Measurements from ENCODE around the gene FAM171A2.

The FAM171A2 gene

DNA sequence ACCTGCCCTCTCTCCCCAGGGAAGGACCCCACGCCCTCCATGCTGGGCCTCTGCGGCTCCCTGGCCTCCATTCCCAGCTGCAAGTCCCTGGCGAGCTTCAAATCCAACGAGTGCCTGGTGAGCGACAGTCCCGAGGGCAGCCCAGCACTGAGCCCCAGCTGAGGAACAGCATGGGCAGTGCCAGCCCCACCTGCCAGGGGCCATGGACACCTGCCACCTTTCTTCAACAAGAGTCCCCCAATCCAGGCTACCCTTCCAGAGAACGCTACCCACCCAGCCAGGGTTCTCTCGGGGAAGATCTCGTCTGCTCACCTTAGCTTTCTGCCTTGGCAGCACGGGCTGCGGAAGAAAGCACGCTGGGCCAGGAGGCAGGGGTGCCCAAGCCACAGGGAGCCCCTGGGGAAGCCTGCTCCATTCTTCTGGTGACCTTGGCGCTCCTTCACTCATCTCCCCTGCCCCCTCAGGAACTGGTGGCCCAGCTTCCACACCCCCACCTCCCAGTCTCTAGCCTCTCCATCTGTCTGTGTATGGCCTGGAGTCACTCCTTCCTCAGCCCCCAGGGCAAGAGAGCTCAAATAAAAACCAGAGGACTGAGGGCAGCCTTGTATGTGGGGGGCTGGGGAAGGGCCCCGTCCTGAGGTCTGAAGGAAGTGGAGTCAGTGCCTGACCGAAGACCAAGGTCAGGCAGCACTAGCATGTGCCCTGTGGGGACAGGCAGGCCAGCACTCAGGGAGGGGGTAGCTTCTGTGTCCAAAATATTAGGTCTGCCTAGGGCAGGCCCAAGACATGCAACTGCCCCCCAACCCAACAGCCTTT is 45.4 kb downstream of the FAM171A2 start:
- no peak for DNase-seq

DNA sequence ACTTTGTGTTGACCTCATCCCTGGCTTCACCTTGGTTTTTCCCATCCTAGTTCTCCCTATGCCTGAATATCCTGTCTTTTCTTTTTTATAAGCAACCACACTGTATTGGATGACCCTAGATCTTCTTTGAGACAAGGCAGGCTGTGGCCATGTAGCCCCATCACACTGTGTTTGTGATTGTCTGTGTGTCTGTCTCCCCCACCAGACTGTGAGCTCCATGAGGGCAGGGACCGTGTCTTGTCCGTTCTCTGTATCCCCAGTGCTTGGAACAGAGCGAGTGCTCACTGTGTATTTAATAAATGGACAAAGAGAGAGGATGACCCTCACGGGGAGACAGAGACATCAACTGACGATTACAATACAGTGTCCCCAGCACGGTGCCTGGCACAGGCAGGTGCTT is 46.1 kb downstream of the FAM171A2 start:
- no peak for DNase-seq

DNA sequence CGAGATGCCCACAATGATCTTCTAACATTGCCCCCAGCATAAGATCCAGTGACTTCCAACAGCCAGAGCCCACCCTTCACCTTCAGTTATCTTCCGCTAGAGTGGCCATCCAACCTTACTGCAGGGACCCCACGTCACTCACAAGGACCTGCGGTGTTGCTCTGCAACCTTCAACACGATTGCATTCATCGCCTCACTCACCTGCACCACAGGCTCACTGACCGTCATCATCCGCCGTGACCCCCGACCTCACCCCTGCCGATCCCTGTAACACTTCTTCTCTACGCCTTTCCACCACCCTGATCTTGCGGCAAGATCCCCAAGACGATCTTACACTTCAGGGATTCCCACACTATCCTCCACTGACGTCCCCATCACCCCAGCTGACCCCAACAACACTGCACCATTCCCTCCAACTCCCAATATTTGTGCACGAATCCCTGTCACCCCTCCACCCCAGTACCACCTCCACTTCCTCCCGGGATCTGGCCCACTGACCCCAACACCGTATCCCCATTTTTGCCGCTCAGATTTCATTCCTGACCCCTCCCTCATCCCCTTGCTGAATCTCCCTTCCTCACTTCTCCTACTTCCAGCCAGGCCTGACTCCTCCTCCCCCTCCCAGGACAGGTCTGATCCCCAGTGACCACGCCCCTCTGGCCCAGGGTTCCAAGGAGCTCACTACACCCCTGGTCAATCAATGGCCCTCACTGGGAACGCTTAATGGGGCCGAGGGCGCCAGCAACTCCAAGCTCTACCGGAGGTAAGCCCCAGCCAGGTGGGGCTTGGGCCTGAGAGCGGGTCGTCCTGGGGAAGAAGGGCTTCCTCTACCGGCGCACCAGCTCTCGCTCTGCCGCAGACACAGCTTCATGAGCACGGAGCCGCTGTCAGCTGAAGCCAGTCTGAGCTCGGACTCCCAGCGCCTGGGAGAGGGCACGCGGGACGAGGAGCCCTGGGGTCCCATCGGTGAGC is 47.6 kb downstream of the FAM171A2 start:
- no peak for DNase-seq

DNA sequence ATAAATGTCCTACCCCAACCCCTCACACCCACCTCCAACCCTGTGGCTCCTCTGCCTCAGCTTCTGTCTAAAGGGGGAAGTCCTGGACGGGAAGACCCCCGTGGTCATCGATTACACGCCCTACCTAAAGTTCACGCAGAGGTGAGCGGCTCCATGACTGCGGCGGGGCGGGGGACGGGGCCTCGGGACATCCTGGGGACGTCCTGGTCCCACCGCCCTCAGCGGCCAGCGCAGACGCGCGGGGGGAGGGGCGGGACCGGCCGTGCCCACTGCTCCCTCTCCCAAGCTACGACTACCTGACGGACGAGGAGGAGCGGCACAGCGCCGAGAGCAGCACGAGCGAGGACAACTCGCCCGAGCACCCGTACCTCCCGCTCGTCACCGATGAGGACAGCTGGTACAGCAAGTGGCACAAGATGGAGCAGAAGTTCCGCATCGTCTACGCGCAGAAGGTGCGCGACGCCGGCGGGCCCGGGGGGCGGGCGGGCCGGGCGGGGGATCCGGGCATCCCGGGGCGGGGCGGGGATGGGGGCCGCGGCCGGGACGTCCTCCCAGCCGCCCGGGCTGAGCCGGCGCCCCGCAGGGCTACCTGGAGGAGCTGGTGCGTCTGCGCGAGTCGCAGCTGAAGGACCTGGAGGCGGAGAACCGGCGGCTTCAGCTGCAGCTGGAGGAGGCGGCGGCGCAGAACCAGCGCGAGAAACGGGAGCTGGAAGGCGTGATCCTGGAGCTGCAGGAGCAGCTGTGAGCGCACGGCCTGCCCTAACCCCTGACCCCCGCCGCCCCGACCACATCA is 48.6 kb downstream of the FAM171A2 start:
- no peak for DNase-seq

DNA sequence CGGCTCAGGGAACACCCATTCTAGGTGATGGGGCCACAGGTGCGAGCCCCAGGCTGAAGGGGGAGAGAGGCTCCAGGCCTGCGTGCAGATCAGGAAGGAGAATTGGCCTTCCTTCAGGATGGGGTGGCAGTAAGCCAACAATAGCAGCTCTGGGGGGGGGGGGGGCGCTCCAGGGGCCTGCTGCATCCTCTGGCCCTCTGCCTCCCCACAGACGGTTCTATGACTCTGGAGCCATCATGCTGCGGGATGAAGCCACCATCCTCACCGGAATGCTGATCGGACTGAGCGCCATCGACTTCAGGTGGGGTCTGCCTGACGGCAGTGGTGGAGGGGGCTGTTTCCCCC is 49.2 kb downstream of the FAM171A2 start:
- no peak for DNase-seq

DNA sequence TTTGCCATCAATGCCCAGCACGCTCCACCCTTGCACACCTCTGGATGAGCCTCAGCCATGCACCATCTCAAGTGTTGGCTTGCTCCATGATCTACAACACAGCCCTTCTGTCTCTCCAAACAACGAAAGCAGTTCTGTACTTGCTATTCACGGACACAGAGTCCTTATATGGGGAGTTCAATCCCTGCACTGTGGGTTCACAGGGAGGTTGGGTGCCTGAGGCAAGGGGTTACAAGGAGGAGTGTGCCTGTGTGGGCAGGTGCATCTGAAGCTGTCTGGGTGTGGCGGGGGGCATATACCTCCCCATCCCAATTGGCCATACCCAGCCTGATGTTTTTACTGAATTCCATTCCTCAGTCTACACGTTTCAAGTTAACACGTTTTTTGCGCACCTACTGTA is 49.6 kb downstream of the FAM171A2 start:
- no peak for DNase-seq

DNA sequence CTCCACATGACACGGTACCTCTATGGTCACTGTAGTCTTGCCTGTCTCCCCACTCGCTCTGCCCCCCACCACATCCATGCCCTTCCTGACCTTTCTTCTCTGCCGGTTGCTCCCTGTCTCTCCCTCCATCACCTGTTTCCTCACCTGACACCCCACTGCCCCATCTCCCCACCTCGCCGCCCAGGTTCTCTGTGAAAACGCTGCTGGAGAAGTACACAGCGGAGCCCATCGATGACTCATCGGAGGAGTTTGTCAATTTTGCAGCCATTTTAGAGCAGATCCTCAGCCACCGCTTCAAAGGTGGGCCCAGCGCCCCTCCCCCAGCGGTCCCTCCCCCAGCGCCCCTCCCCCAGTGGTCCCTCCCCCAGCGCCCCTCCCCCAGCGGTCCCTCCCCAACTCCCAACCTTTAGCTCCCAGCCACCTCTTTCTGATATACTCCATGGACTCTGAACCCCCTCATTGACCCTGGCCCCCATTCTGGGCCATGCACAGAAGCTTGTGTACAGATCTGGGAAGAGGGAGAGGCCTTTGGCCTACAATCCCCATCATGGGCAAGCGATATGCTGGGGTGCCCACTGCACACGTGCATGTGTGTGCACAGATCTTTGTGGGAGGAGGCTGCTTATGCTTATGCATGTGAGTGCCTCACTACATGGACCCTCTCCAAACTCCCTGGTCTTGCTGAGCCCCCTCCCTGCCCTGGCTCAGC is 51.1 kb downstream of the FAM171A2 start:
- no peak for DNase-seq

DNA sequence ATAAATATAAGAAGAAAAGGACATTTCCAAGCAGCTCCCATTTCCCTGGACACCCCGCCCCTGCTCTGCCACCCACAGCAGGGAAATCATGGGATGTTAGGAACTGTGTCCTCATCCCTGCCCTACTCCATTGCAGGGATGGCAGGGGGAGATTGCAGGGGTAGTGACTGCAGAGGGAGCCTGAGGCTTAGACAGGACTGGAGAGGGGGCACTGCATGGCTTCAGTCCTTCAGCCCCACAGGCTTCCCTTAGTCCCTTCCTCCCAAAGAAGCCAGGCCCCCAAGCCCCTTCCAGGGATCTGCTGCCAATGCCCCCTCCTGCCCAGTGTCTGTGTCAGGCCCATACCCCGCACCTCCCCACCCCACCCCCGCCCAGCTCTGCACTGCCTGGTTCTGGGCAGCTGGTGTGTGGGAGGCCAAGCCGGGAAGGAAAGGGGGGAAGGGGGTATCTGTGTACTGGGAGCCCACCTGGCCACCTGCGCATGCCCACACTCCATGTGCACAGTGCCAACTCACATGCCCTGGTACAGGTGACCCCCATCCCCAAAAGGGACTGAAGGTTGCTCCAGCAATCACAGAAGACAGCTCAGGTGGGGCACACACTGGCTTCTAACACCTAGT is 52.0 kb downstream of the FAM171A2 start:
- DNase-seq: no peak

DNA sequence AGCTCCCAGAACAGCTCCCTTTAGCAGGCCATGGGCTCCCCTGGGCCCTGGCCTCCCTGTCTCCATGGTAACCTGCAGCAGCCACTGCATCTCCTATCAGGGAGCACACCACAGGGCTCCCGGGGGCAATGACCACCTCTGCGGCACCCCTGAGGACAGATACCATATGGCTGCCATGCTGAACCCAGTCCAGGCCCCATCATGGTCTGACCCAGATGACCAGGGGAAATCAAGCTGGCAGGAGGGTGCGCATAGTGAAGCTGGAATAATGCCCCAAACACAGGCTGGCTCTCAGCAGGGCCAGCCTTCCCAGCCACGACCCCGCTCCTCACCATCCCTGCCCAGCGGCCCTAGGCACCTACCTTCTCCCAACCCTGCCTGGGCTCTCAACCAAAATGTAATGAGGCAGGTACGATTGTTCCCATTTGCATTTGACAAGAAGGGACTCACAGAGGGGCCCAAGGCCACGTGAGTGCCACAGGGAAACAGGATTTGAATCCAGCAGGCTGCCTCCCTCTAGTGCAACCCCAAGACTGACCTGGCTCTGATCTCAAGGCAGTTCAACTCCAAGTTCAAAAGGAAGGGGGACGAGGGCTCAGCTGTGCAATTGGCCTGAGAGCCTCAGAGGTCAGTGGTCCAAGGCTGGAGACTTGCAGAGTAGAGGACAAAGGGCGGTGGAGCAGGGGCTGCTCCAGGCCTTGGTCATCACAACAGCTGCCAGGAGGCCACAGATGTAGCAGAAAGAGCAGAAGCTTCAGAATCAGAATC is 52.9 kb downstream of the FAM171A2 start:
- no peak for DNase-seq

DNA sequence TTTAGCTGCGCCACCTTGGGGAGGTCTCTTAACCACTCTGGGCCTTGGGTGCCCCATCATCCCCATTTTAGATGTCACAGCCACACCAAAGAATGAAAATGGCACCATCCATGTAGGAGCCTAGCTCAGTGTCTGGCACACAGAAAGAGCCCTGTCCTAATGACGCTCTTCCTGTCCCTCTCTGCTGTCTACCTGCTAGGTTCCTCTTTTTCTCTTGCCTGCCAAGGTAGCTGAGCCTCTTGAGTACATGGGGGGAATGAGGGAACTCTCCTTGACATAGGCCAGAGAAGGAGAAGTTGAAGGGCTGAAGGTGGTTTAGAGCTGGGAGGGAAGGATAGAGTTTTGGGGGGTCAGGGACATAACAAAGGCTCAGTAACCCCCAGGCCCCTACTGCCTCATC is 53.5 kb downstream of the FAM171A2 start:
- no peak for DNase-seq

DNA sequence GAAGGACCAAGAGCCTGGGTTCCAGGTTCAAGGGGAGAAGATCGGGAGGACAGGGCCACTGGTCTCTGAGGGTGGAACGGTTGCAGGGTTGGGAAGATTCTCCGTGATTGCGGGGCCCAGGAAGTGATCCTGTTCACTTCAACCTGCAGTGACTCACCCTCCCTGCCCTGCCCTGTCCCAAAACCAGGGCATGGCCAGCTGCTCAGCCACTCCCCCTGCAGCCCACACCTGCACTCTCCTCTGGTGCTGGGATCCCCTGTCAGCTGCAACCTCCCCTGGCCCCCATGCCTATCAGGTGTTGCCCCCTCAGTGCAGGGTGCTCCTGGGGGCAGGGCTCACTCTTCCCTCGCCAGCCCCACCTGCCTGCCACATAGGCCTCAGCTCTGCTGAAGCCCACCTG is 54.2 kb downstream of the FAM171A2 start:
- no peak for DNase-seq

DNA sequence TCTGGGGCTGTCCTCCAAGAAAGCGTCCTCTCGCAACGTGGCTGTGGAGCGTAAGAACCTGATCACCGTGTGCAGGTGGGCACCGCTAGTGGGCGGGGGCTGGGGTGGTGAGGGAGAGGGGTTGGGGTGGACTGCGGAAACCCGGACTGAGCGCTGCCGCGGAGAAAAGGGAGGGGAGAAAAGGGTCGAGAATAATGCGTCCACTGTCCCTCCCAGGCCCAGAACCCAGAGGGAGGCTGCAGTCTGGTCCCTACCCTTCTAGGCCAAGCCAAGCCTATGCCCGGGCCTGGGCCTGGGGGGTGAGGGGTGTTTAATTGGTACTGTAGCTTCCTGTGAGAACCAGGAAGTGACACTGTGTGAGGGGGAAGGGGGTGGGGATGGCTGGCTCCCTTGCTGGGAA is 54.8 kb downstream of the FAM171A2 start:
- no peak for DNase-seq

DNA sequence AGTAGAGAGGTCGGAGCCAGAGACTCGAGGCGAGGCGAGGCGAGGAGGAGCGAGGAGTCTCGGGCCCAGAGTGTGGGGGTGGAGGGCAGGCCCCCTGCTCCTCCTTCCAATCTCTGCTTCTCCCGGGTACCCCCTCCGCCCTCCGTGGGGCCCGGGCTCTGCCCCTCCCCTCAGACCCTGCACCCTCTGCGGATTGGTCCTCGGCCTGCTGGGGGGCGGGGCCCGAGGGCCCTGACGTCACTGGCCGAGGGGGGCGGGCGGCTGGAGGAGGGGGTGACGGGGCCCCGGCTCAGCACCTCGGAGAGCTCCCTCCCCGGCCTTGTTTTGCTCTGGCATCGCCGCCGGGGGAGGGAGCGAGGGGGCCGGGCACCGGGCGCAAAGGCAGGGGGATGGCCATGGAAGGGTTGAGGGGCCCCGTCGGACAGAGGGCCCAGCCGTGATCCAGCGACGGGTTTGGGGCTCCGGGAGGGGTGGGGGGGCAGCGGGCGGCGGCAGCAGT is 55.3 kb downstream of the FAM171A2 start, which contains the start of gene RUNDC3A:
Gene RUNDC3A (plus strand): TSS at position 282 of the 499 bp plus-strand sequence. CDS start 232 bp downstream, outside the sequence.
- DNase-seq: peak; percentile 28 to 29

DNA sequence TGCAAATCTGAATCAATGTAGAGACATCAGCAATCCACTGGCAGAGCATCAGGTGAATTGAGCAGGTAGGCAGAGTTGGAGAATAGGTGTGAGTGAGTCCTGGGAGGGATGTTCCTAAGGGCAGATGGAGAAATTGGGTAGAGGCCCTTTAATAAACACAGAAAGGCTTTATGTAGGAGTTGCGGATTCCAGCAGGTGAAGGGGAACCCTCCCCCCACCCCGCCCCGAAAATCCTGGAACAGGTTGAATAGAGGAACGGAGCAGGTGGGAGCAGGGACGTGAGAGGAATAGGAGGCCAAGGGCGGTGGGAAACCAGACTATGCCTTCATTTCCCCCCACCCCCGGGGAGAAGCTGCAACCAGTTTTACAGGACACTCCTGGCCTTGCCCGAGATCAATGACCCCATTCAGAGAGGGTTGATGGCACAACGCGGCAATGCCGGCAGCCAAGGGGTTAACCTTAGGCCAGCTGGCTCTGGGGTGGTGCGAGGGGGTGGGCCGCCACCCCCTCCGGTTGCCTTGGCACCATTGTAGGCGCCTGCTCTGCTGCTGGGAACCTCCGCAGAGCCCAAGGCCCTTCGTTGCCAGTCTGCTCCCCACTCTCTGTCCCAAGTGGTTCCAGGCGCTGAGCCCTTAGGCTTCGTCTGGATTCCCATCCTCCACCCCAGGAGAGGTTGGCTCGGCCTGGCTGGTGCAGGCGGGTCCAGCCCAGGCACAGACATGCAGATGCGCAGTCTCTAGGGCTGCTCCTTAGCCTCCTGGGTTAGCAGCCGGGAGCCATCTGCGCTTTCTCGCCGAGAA is 56.1 kb downstream of the FAM171A2 start:
- no peak for DNase-seq

DNA sequence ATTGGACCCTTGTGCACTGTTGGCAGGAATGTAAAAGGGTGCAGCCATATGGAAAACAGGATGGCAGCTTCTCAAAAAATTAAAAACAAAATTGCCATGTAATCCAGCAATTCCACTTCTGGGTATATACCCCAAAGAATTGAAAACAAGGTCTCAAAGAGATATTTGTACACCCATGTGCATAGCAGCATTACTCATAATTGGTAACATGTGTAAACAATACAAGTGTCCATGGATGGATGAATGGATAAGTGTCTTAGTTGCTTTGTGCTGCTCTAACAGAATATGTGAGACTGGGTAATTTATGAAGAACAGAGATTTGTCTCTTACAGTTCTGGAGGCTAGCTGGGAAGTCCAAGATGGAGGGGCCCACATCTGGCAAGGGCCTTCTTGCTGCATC is 59.0 kb downstream of the FAM171A2 start:
- DNase-seq: no peak

Measured in bone marrow (tissue), 2 donors.